ENCODE results near the gene TMEM119.
A peak's percentile ranks its signal among the peaks of the same experiment; 100 is the strongest.

The TMEM119 gene

DNA sequence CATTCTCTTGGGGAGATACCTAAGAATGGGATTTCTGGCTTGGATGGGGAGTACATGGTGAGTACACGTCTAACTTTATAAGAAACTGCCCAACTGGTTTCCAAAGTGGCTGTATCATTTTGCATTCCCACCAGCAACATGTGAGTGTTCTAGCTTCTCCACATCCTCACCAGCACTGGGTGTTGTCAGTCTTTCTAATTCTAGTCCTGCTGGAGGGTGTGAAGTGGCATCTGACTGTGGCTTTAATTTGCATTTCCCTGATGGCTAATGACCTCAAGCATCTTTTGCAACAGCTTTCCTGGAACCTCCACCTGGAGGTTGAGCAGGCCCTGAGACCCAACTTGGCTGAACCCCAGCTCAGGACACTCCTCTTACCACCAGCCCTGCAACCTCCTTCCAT, 18.0 kb upstream of the TMEM119 start:
- no peak for DNase-seq

DNA sequence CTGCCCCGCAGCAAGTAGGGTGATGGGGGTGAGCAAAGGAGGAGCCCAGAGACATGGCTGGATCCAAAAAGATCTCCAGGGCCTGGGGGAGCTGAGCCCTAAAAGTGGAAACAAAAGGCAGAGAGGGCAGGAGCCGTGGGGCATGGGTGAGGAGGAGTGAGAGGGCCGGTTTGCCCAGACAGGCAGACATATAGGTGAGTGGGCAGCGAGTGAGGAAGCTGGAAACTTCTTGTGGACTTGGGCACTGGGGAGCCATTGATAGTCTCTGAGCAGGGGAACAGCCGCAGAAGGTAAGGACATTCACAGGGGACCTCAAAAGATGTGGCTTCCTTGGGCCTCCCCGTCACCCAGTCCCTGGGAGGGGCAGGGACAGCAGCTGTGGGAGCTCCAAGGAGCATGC, 16.8 kb upstream of the TMEM119 start:
- no peak for DNase-seq

DNA sequence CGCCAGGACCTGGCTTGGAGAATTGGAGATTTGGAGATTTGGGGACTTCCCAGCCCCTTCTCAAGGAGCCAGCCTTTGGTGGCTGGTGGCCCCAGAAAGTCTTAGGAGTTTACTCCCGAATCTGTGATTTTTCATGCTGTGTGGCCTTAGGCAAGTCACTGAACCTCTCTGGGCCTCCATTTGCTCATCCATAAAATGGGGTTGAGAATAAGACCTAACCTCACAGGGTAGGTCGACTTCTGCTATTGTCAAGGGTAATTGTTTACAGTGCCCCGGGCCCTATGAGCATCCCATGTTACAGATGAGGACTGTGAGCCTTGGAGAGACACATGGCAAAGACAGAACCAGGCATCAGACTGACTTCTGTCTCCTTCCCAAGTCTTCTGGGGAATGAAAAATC, 16.2 kb upstream of the TMEM119 start:
- DNase-seq: no peak

DNA sequence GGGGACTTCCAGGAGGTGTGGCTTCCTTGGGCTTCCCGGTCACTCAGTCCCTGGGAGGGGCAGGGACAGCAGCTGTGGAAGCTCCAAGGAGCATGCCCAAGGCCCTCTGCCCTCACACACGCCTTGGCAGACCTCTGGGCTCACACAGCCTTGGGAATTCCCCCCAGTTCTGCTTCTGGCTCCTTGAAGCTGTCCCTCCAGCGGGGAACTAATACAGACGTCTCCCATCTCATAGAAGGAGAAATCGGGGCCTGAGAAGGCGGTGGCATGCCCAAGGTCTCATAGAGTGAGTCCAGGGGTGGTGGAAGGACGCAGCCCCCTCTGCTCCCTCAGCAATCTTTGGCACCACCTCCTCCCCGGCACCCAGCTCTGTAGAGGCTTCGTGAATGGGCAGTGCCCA, 15.7 kb upstream of the TMEM119 start:
- no peak for DNase-seq

DNA sequence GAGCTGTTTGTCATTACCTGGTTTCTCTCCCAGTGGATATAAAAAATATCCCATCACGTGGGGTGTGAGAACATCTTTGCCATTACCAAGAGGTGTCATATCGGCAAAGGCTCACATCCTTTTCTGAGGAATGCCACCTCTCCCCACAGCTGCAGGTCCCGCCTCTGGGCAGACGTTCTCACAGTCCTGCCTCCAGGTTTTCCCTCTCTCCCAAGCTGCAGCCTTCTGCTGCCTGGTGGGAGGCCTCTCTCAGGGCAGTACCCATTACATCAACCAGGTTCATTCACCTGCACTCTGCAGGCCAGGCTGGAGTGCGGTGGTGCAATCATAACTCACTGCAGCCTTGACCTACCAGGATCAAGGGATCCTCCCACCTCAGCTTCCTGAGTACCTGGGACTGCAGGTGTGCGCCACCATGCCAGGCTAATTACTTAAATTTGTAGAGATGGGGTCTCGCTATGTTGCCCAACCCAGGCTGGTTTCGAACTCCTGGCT, 15.0 kb upstream of the TMEM119 start:
- DNase-seq: peak; percentile 83

DNA sequence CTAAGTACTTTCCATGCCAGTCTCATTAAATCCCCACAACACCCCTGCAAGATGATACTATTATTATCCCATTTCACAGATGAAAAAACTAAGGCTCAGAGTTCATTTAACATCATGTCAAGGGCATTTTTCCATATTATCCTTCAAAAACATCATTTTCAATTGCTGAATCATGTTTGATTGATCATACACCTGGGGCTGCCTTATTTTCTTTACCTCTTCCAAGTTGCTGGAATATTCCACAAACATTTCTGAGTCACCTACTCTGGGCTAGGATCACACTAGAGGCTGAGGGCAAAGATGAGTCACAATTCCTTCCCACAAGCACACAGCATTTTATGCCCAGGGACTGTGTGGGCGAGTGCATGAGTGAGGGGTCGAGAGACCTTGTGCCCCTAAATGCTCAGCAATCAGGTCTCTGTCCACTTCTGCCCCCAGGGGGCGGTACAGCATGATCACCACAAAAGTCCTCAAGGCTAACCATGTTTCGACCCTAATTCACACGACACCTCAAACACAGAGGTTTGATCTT, 14.1 kb upstream of the TMEM119 start:
- peak; percentile 88 for DNase-seq

DNA sequence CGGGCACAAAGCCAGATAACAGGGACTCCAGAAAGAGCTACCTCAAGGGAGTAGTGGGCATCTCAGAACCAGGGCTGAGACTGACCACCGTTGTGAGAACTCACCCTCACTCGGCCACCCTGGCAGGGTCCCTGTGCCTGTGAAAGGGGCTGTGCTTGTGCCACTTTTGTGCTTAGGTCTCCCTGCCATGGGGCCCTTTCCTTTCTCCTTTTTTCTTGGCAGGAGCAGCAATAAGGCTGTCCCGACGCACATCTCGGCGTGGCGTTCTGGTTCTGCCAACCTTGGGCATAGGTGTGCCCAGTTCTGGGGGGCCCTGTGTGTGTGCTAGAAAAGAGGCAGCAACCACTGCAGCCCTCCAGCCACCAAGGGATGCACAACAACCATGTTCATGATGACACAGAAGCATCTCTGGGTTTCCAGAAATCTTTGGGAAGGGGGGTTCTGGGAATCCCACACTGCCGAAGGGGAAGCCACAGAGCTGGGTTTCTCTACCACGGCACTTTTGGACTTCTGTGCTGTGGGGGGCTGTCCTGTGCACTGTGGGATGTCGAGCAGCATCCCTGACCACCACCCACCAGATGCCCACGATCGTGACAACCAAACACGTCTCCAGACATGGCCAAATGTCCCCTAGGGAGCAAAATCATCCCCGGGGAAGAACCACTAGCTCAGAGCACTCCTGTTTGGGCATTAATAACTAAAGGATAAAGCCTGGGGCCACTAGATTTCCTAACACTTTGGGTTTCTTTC, 13.1 kb upstream of the TMEM119 start:
- DNase-seq: no peak

DNA sequence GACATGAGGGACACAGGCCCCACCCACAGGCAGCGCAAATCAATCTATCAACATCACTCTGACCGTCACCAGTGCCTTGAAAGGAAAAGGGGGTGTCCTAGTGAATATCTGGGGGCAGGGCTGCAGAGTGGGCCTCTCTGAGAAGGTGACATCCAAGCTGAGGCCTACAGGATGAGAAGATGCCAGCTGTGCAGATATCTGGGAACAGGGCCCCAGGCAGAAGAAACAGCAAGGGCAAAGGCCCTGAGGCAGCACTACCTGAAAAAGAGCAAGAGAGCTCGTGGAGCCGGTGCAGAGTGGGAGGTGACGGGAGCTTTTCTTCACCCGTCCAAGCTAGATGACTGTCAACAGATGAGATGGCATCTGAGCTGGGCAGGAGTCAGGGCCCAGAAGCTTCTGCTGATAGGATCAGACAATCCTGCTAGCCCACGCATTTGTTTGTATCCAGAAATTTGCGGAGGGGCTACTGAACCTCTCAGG, 12.5 kb upstream of the TMEM119 start:
- DNase-seq: no peak

DNA sequence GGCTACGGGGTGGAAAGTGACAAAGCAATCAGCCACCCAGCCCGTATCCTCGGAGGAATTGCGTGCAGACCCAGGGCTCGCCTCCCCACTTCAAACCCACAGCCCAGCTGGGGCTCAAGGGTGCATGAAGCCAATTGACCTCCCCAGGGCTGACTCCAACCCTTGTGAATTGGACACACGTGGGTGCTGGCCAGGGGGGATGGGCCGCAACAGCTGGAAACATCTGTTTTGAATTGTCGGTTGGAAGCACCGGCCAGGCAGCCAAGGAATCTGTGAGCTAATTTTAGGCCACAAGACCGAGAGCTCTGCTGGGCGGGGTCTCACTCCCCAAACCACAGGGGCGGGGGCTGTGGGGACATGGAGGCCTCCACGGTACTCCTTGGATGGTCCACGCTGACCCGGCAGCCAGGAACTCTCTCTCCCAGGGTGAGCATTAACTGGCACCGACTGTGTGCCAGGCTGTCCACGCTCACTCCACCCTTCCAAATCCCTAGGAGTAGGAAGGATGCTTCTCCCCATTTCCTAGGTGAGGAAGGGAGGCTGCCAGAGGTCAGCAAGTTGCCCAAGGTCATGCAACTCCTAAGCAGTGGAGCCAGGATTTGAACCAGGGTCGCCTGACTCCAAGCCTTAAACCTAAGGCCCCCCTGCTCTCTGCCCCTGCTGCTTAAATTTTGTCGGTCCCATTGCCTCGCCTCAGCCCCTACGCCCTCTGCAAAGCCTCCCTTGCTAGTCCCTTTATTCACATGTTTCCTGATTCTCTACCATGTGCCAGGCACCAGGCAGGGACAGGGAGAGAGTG, 11.9 kb upstream of the TMEM119 start:
- no peak for DNase-seq

DNA sequence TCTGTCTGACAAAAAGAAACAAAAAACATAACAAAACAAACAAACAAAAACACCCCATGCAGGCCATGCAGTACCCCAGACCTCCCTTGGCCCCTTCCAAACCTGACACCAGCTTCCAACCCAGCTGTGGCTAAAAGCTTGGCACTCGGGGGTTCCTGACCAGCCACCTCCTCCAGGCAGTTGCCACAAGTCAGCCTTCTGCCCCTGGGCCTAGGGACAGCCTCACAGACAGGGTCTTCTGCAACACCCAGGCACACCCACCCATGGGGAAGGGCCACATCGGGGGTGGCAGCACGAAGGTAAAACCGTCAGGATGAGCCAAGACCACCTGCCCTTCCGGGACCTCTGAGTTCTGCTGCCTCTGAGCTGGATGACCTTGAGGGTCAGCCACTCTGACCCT, 10.7 kb upstream of the TMEM119 start:
- DNase-seq: no peak

DNA sequence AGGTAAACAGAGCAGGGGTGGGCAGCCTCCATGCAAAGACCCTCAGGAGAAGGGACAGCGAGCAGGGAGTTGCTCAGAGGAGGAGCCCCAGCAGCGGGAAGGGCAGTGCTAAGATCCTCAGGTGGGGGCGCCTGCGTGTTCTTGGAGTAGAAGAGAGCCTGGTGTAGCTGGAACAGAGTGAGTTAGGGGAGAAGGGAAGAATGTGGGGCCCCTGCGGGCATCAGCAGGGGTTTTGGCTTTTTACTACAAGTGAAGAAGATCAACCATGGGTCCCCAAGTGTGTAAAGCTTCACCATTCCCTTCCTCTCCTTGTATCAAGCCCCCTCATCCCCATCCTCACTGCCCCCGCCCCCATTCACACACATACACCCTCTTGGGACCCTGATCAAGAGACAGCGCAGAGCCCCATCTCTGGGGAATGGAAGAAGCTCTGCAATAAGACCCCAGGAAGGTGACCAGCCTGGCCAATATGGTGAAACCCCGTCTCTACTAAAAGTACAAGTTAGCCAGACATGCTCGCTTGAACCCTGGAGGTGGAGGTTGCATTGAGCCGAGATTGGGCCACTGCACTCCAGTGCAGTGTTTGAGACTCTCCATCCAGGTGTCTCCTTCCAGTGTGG, 10.2 kb upstream of the TMEM119 start:
- DNase-seq: no peak

DNA sequence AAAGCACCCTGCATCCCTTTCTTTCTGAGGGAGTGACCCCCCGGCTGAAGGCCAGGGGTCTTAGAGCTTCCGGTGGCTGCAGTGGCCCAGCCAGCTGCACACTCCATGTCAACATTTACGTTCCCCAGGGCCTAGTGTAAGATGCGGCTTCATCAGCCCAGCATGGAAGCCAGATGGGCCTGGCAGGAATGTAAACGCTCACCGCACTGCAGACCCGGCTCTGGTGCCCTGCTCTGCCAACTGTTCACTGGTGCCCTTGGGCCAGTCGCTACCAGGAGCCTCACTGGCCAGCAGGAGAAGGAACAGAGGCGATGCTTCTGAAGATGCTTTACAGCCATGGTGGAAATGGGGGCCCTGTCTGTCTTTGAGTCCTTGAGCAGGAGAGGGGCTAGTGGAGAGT, 8.6 kb upstream of the TMEM119 start:
- DNase-seq: no peak

DNA sequence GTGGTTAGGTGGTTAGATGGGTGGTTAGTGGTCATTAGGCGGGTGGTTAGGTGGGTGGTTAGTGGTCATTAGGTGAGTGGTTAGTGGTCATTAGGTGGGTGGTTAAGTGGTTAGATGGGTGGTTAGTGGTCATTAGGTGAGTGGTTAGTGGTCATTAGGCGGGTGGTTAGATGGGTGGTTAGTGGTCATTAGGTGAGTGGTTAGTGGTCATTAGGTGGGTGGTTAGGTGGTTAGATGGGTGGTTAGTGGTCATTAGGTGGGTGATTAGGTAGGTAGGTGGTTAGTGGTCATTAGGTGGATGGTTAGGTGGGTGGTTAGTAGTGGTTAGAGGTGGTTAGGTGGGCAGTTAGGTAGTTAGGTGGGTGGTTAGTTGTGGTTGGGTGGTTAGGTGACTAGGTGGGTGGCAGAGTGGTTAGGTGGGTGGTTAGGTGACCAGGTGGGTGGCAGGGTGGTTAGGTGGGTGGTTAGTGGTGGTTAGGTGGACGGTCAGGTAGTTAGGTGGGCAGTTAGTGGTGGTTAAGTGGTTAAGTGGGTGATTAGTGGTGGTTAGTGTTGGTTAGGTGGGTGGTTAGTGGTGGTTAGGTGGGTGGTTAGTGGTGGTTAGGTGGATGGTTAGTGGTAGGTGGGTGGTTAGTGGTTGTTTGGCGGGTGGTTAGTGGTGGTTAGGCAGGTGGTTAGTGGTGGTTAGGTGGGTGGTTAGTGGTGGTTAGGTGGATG, 8.0 kb upstream of the TMEM119 start:
- DNase-seq: no peak

DNA sequence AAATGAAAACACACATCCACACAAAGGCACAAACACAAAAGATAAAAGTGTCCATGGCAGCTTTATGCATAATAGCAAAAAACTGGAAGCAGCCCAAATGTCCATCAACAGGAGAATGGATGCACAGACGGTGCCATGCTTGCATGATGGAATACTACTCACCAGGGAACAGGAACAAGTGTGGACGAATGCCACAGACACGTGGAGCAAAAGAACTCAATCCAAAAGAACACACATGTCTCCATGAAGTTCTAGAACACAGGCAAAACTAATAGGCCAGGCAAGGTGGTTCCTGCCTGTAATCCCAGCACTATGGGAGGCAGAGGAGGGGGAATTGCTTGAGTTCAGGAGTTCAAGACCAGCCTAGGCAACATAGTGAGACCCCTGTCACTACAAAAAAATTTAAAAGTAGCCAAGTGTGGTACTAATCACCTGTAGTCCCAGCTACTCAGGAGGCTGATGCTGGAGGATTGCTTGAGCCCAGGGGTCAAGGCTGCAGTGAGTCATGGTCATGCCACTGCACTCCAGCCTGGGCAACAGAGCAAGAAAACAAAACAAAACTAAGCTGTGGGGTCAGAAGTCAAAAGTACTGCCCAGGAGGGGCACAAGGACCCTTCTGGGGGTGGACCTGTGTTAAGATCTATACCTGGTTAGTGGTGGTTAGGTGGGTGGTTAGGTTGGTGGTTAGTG, 7.3 kb upstream of the TMEM119 start:
- no peak for DNase-seq

DNA sequence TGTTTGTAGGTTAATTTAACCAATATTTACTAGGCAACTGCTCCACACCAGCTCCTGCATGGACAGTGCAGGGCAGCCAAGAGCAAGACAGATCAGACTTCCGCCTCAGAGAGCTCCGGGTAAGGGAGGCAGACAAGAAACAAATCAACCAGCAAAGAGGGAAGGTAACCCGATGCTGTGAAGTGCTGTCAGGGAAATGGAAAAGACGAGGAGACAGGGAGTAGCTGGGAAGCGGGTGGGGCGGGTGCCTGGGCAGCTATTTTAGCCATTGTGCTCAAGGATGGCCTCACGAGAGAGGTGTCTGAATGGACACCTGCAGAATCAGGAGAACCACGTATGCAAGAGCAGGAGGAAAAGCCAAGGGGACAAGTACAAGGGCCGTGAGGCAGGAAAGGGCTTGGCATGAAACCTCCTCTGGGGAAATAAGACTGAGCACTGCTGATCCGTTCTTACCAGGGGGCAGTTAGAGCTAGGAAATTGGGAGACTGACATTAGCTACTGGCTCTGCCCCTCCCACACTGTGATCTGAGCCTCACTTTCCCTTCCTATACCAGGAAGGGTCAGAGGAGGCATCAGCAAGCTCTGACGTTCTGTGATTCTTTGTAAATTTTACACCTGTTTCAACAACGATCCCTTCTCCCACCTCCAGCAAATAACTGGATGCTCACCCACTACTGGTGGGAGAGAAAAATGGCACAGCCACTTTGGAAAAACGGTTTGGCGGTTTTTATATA, 6.5 kb upstream of the TMEM119 start:
- DNase-seq: no peak

DNA sequence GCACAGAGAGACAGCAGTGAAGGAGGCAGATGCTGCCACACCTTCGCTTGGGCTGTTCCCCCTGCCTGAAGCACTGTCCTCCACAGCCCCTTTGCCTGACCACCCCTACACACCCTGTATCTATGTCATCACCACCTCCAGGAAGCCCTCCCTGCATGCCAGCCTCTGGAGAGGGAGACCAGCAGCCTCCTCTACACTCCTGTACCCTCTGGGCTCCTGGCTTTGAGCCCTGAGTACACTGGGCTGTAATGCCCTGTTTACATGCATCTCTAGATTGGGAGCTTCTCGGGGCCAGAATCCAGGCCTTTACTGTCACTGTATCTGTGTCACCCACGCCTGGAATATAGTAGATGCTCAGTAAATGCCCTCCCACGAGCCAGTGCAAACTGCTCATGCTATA, 5.9 kb upstream of the TMEM119 start:
- DNase-seq: no peak

DNA sequence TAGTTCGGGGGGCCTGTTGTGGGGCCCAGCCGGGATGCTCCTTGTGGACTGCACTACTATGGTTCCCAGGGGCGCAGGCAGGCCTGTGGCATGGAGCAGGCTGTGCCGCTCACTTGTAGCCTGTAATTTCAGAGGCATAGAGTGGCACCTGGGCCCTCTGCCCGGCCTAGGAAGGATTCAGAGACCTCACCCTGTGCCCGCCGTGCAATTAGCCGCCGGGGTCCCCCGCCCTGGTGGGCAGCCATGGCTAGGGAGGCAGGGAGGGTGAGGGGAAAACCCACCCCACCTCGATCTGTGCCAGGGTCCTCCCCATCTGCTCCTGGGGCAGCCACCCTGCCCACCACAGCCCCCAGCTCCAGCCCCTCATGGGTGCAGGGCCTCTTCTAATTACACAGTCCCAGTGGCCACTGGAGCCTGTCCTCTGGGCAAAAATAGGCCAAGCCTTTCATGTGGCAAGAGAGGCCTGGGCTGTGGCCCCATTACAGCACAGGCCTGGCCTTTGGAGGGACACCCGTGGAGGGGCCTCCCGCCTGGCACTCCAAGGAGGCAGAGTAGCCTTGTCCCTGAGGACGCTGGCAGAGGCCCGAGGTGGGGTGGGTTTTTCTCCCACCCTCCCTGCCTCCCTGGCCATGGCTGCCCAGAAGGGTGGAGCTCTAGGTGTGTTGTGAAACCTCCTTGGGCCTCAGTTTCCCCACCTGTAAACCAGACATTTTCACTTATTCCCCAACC, 5.3 kb upstream of the TMEM119 start:
- no peak for DNase-seq

DNA sequence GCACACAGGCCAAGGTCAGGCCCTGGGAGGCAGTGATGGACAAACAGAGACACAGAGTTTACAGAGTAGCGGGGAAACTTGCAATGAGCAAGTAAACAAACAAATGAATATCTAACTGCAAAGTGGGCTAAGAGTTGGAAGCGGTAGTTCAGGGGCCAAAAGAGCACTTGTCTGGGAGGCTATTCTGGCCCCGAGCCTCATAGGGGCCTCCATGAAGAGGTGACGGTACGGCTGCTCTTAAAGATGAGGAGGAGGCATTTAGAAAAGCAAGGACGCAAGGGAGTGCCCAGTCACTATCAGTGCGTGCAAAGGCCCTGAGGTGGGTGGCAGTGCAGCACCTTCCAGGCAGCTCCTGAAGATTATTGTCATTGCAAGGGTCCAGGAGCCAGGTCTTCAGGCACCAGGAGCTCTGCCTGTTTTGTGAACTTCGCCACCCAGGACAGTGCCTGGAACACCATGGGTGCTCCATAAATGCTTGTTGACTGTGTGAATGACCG, 4.4 kb upstream of the TMEM119 start:
- no peak for DNase-seq

DNA sequence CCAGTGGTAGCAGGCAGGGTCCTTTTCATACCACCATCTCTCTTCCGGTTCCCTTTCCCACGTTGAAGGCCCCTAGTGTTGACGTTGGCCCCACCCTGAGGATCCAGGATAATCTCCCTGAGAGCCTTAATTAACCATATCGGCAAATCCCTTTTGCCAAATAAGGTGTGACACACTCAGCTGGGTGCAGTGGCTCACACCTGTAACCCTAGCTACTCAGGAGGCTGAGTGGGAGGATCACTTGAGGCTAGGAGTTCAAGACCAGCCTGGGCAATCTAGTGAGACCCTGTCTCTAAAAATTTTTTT, 2.8 kb upstream of the TMEM119 start:
- no peak for DNase-seq

DNA sequence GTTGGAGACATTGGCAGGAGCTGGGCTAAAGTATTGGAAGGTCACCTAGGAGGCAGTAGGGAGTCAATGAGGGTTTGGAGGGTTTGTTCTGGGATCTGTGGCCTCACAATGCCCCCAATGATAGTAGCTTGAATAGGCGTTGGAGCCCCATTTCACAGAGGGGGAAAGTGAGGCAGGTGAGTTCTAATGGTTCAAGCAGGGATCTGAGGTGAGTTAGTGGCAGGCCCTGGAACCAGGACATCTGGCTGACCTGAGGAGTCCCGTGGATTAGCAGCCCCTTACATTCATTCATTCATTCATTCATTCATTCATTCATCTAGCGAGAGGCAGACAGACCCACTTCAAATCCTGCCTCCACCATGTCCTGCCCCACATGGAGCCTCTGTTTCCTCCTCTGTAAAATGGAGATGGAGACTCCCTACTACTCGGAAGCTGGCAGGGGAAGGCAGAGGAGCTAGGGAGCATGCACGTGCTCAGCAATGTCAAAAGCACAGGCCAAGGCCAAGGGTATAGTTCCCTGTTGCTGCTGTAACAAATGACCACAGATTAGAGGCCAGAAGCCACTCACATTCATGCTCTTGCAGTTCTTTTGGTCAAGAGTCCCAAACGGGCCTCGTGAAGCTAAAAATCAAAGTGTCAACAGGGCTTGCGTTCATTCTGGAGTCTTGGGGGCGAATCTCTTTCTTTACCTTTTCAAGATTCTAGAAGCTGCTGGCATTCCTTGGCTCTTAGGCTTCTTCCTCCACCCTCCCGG, 2.2 kb upstream of the TMEM119 start:
- no peak for DNase-seq

All from islet precursor cell (in vitro differentiated cells).